ENCODE data around the gene APOBEC3B. TPM values are rescaled to one million over a fixed set of nuclear protein-coding genes. Genes with fewer than 3 reads are reported as not detected.

The APOBEC3B gene
- total RNA-seq, 1 donor from 2014 or later = 15.2 TPM

- Histone ChIP-seq H3K4me3 (ENCODE audit: low read depth, low read length) (no peak overlapping the region), H3K27me3 (ENCODE audit: control insufficient read depth, insufficient read depth, low read length) (no peaks in the 10 kb centered on the region), H3K36me3 (ENCODE audit: control insufficient read depth, insufficient read depth, low read length) (no peaks in the 10 kb centered on the region)
- DNase-seq (ENCODE audit: low read depth) = no peak
- TF ChIP-seq CTCF (IDR thresholded peaks at IDR 0.05; ENCODE audit: insufficient read depth, low read length, poor library complexity, severe bottlenecking) = no peak
Observed at GRCh38 chr22:38967451-38968450, 14.4 kb upstream of the APOBEC3B start.

DNA sequence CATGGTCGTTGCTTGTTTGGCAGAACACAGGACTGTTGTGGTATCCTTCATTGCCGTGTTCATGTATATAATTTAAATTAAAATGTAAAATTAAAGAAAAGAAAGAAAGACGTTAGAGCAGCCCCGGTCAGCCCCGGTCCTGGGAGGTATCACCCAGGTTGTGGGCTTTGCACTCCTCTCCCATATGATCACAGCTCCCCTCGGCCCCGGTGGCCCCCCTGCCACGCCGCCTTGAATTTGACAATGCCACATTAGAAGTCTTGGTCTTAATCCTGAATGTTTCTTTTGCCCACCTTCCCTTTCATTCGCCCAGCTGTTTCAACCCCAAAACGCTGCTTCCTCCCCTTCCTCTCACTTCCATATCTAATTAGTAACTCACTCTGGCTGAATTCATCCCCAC, 13.3 kb upstream of the APOBEC3B start:
- Histone ChIP-seq H3K27me3 (ENCODE audit: control insufficient read depth, insufficient read depth, low read length) (no peaks in the 10 kb centered on the region), H3K36me3 (ENCODE audit: control insufficient read depth, insufficient read depth, low read length) (no peaks in the 10 kb centered on the region), H3K4me3 (ENCODE audit: low read depth, low read length) (no peak overlapping the region)
- no peak for DNase-seq (ENCODE audit: low read depth)
- TF ChIP-seq CTCF (IDR thresholded peaks at IDR 0.05; ENCODE audit: insufficient read depth, low read length, poor library complexity, severe bottlenecking) = no peak

DNA sequence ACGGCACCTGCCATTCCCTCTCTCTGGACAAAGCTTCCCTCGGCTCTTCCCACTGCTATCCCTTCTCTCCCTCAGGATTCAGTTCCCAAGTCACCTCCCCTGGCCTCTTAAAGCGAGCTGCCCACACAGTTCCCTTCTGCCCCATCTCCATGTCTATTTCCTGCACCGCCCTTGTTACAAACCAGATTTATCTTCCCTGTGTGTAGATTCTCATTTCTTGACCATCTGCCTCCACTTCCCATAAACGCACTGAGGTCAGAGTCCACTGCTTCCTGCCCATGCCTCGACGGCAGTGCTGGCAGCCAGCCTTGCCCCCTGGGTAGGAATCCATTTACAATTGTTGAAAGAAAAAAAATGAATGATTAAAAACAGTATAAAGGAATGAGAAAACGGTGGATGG, 11.6 kb upstream of the APOBEC3B start:
- no peaks in the 10 kb centered on the region for H3K27me3 ChIP-seq (ENCODE audit: control insufficient read depth, insufficient read depth, low read length)
- no peak for TF ChIP-seq CTCF (IDR thresholded peaks at IDR 0.05; ENCODE audit: insufficient read depth, low read length, poor library complexity, severe bottlenecking)
- no peaks in the 10 kb centered on the region for H3K36me3 ChIP-seq (ENCODE audit: control insufficient read depth, insufficient read depth, low read length)
- DNase-seq (ENCODE audit: low read depth) = no peak
- no peak overlapping the region for H3K4me3 ChIP-seq (ENCODE audit: low read depth, low read length)

- TF ChIP-seq CTCF (IDR thresholded peaks at IDR 0.05; ENCODE audit: insufficient read depth, low read length, poor library complexity, severe bottlenecking) = no peak
- Histone ChIP-seq H3K4me3 (ENCODE audit: low read depth, low read length) (no peak overlapping the region), H3K36me3 (ENCODE audit: control insufficient read depth, insufficient read depth, low read length) (no peaks in the 10 kb centered on the region), H3K27me3 (ENCODE audit: control insufficient read depth, insufficient read depth, low read length) (no peaks in the 10 kb centered on the region)
- no peak for DNase-seq (ENCODE audit: low read depth)
Observed at GRCh38 chr22:38971202-38971601, 10.9 kb upstream of the APOBEC3B start.

GRCh38 chr22:38971791-38972190, 10.4 kb upstream of the APOBEC3B start:
- Histone ChIP-seq H3K36me3 (ENCODE audit: control insufficient read depth, insufficient read depth, low read length) (no peaks in the 10 kb centered on the region), H3K27me3 (ENCODE audit: control insufficient read depth, insufficient read depth, low read length) (no peaks in the 10 kb centered on the region), H3K4me3 (ENCODE audit: low read depth, low read length) (no peak overlapping the region)
- no peak for TF ChIP-seq CTCF (IDR thresholded peaks at IDR 0.05; ENCODE audit: insufficient read depth, low read length, poor library complexity, severe bottlenecking)
- DNase-seq (ENCODE audit: low read depth) = no peak

Data from kidney epithelial cell (primary cell).